Keratinocyte (primary cell): ENCODE measurements around the gene HCST. TPM values are rescaled to one million over a fixed set of nuclear protein-coding genes. Genes with fewer than 3 reads are reported as not detected.

Experiments
- DNase-seq: peaks from one replicate; pipeline ENCODE4 v3.0.0-alpha.2; 2011; ENCODE audit warnings: low read depth, missing footprints, low spot score
- FAIRE-seq: peaks from 2 replicates; lab custom pipeline; 2011; peaks lifted over from hg19 to GRCh38; lab: Jason Lieb, UNC
- H2AFZ ChIP-seq: 2 replicates; pipeline ENCODE4 v1.6.0; 2012; ENCODE audit warnings: low read length, control low read depth, inconsistent platforms; ENCODE audit not compliant: control insufficient read depth
- H3K27ac ChIP-seq: 2 replicates; pipeline ENCODE4 v1.5.1; 2011; ENCODE audit warnings: low read length; ENCODE audit not compliant: control insufficient read depth, insufficient read depth
- H3K27me3 ChIP-seq: 3 replicates; pipeline ENCODE4 v1.6.0; 2011; ENCODE audit warnings: low read length; ENCODE audit not compliant: control insufficient read depth, insufficient read depth; ENCODE audit errors: extremely low read depth
- H3K36me3 ChIP-seq, 2 experiments: 2 replicates in 1 of 2; 3 replicates in 1 of 2; pipeline ENCODE4 v1.5.1; 2011; ENCODE audit warnings: low read length in 2 of 2, mild to moderate bottlenecking in 1 of 2; ENCODE audit not compliant: control insufficient read depth in 2 of 2, insufficient read depth in 2 of 2; ENCODE audit errors: extremely low read depth in 1 of 2
- H3K4me1 ChIP-seq: 3 replicates; pipeline ENCODE4 v1.5.1; 2011; ENCODE audit warnings: low read length; ENCODE audit not compliant: control insufficient read depth, insufficient read depth; ENCODE audit errors: extremely low read depth
- H3K4me2 ChIP-seq: 3 replicates; pipeline ENCODE4 v1.6.0; 2011; ENCODE audit warnings: low read depth, low read length; ENCODE audit not compliant: control insufficient read depth, insufficient read depth; ENCODE audit errors: extremely low read depth
- H3K4me3 ChIP-seq, 3 experiments: fragments of 200-600 bp in 1 of 3; sonication (generic) in 1 of 3; 2 replicates in 2 of 3; 3 replicates in 1 of 3; pipeline ENCODE4 v1.5.1; 2011 to 2016; ENCODE audit warnings: low read length in 3 of 3, mild to moderate bottlenecking in 3 of 3, control low read depth in 2 of 3, inconsistent platforms in 1 of 3, low read depth in 1 of 3, mixed read lengths in 1 of 3, mixed run types in 1 of 3, moderate library complexity in 1 of 3; ENCODE audit not compliant: control insufficient read depth in 2 of 3, insufficient read depth in 2 of 3; ENCODE audit errors: extremely low read depth in 1 of 3
- H3K79me2 ChIP-seq: 2 replicates; pipeline ENCODE4 v1.6.0; 2012; ENCODE audit warnings: low read length; ENCODE audit not compliant: control insufficient read depth, insufficient read depth
- H3K9ac ChIP-seq: 3 replicates; pipeline ENCODE4 v1.6.0; 2011; ENCODE audit warnings: low read length; ENCODE audit not compliant: control insufficient read depth, insufficient read depth; ENCODE audit errors: extremely low read depth
- H3K9me1 ChIP-seq: 3 replicates; pipeline ENCODE4 v1.6.0; 2011; ENCODE audit warnings: low read length; ENCODE audit not compliant: control insufficient read depth, insufficient read depth; ENCODE audit errors: extremely low read depth
- H3K9me3 ChIP-seq: 2 replicates; pipeline ENCODE4 v1.5.1; 2012; ENCODE audit warnings: low read depth, low read length; ENCODE audit not compliant: control insufficient read depth
- H4K20me1 ChIP-seq: 3 replicates; pipeline ENCODE4 v1.6.0; 2011; ENCODE audit warnings: low read length; ENCODE audit not compliant: control insufficient read depth, insufficient read depth; ENCODE audit errors: extremely low read depth
- CTCF ChIP-seq, 3 experiments: IDR thresholded peaks in 1 of 3; conservative IDR thresholded peaks in 1 of 3; optimal IDR thresholded peaks in 1 of 3; 2 replicates in 2 of 3; 3 replicates in 1 of 3; pipeline versions ENCODE3 to v1.5.1; 2011; ENCODE audit warnings: low read length in 3 of 3, mild to moderate bottlenecking in 3 of 3, moderate library complexity in 2 of 3, control low read depth in 1 of 3, inconsistent platforms in 1 of 3; ENCODE audit not compliant: insufficient read depth in 2 of 3; ENCODE audit errors: extremely low read depth in 1 of 3
- EZH2 ChIP-seq: IDR thresholded peaks from one replicate; pipeline ENCODE4 v1.6.1; 2012; ENCODE audit warnings: inconsistent platforms, mild to moderate bottlenecking, low read length, moderate library complexity
- dilution Hi-C: fragments of 300-500 bp; cut with MboI; formaldehyde crosslinking; loops from one replicate; pipeline ENCODE4 v1.7.0; 2020; ENCODE audit warnings: low sequenced_read_pairs; ENCODE audit not compliant: extremely low pct_ligation_motif_present
- polyA minus RNA-seq, 3 experiments: library from RNA; depleted of rRNA, polyadenylated mRNA; stranded (reverse); fragments of >200 nt; gene quantifications; 1 replicate in 1 of 3; 2 replicates in 1 of 3; 3 replicates in 1 of 3; pipeline ENCODE4 v1.2.3, GENCODE V29; 2011
- polyA plus RNA-seq, 5 experiments: library from polyadenylated mRNA; depleted of rRNA in 3 of 5; stranded (reverse) in 3 of 5; stranded (forward) in 1 of 5; unstranded in 1 of 5; fragments of >200 nt; gene quantifications; 1 replicate in 1 of 5; 2 replicates in 3 of 5; 3 replicates in 1 of 5; pipeline versions ENCODE4 v1.2.1 to v1.2.3, GENCODE V29; 2011 to 2012; ENCODE audit warnings: missing spikeins in 2 of 5, low read depth in 1 of 5, low replicate concordance in 1 of 5

HCST gene
- polyA plus RNA-seq, result 0.19 to 0.30 TPM (median 0.25 TPM) in 3 replicates
- polyA plus RNA-seq (2011; ENCODE audit: low read depth), result not detected
- 0.36 TPM in 1 of 2 replicates, not detected in the other for polyA plus RNA-seq (2011; cell fraction: cytosol; rRNA removed)
- 0.25 and 0.43 TPM in 2 replicates for polyA plus RNA-seq (2011; cell fraction: nucleus; rRNA removed)
- polyA plus RNA-seq (2012; ENCODE audit: low replicate concordance), result not detected in 2 replicates
- not detected in 3 replicates for polyA minus RNA-seq
- polyA minus RNA-seq (2011; cell fraction: cytosol; rRNA and poly(A)+ RNA removed), result 3.6 TPM
- polyA minus RNA-seq (2011; cell fraction: nucleus; rRNA and poly(A)+ RNA removed), result not detected in 2 replicates

- peak within 1 kb of the TSS; percentile 30 for H3K27ac ChIP-seq
- H3K4me3 ChIP-seq, result peak within 1 kb of the TSS in 2 of 3 experiments; percentile 16 to 47
- H3K27me3 ChIP-seq, result no peaks in the 10 kb centered on the region
- H2AFZ ChIP-seq, result peak within 1 kb of the TSS; percentile 71
- H3K9ac ChIP-seq, result peak within 1 kb of the TSS; percentile 50
- H3K79me2 ChIP-seq, result peaks cover 16% of the 10 kb centered on the region
- peaks cover 0 to 5% of the 10 kb centered on the region in 2 experiments for H3K36me3 ChIP-seq
- H3K9me3 ChIP-seq, result no peaks in the 10 kb centered on the region
- H3K4me1 ChIP-seq, result peaks cover 30% of the 10 kb centered on the region
- H3K4me2 ChIP-seq, result peak within 1 kb of the TSS; percentile 74
- no peak for TF ChIP-seq CTCF (optimal IDR thresholded peaks at IDR 0.05 in 1 of 3, IDR thresholded peaks at IDR 0.05 in 1 of 3, conservative IDR thresholded peaks at IDR 0.05 in 1 of 3; ENCODE audit: extremely low read depth in 1 of 3, insufficient read depth in 2 of 3, low read length in 3 of 3)
- TF ChIP-seq EZH2, result no peak
- no peaks in the 10 kb centered on the region for H4K20me1 ChIP-seq
- no peaks in the 10 kb centered on the region for H3K9me1 ChIP-seq
- FAIRE-seq, result peak; percentile 75
- no peak for DNase-seq
- dilution Hi-C loops, result no loop called here
These were observed at the start of gene HCST for GRCh38 chr19:35901854-35902661. TSS of gene HCST (plus strand) at chr19:35902529. CDS start at chr19:35902594, 65 bp downstream.

- H3K36me3 ChIP-seq, result no peaks in the 10 kb centered on the region
- no peak overlapping the region for H2AFZ ChIP-seq
- H3K4me1 ChIP-seq, result no peaks in the 10 kb centered on the region
- H3K4me3 ChIP-seq, result no peak overlapping the region
- no peak overlapping the region for H3K27ac ChIP-seq
- dilution Hi-C loops, result no loop called here
- no peaks in the 10 kb centered on the region for H3K9me1 ChIP-seq
- no peaks in the 10 kb centered on the region for H4K20me1 ChIP-seq
- peaks cover 42% of the 10 kb centered on the region for H3K27me3 ChIP-seq
- no peak overlapping the region for H3K9ac ChIP-seq
- FAIRE-seq (no peak), DNase-seq (no peak)
- H3K4me2 ChIP-seq, result no peak overlapping the region
- no peak for TF ChIP-seq EZH2
- no peak for TF ChIP-seq CTCF (optimal IDR thresholded peaks at IDR 0.05 in 1 of 3, IDR thresholded peaks at IDR 0.05 in 1 of 3, conservative IDR thresholded peaks at IDR 0.05 in 1 of 3; ENCODE audit: extremely low read depth in 1 of 3, insufficient read depth in 2 of 3, low read length in 3 of 3)
- H3K9me3 ChIP-seq, result no peaks in the 10 kb centered on the region
- no peaks in the 10 kb centered on the region for H3K79me2 ChIP-seq
These were observed 49.1 kb upstream of the HCST start for GRCh38 chr19:35853038-35853756.
